Thyroid gland (tissue), 4 donors: ENCODE results near the gene ZNF674. TPM values are rescaled to one million over a fixed set of nuclear protein-coding genes. Genes with fewer than 3 reads are reported as not detected.
"Not testable (repeated sequence)": the region's sequence is repeated elsewhere in the genome, so short reads cannot be mapped to it uniquely, and the experiment has no call there.

Experiments
- DNase-seq, 2 donors: peaks; one replicate each; pipeline ENCODE4 v3.0.0-alpha.2; 2019
- H3K27ac ChIP-seq, 3 donors: fragments of 200-600 bp; sonication (generic); 1 replicate in 2 of 3; 2 replicates in 1 of 3; pipeline ENCODE4 v1.5.1; 2016 to 2019; ENCODE audit warnings: mild to moderate bottlenecking in 1 of 3, moderate library complexity in 1 of 3
- H3K27me3 ChIP-seq: fragments of 200-600 bp; sonication (generic); one replicate; pipeline ENCODE4 v1.5.1; 2019
- H3K36me3 ChIP-seq, 2 donors: fragments of 200-600 bp; sonication (generic); one replicate each; pipeline ENCODE4 v1.5.1; 2016 to 2019
- H3K4me1 ChIP-seq, 2 donors: fragments of 200-600 bp; sonication (generic); one replicate each; pipeline ENCODE4 v1.5.1; 2017 to 2019
- H3K4me3 ChIP-seq, 3 donors: fragments of 200-600 bp; sonication (generic); replicated peaks in 1 of 3; 1 replicate in 2 of 3; 2 replicates in 1 of 3; pipeline ENCODE4 v1.5.1; 2016; ENCODE audit warnings: mild to moderate bottlenecking in 1 of 3
- H3K9me3 ChIP-seq: fragments of 200-600 bp; sonication (generic); one replicate; pipeline ENCODE4 v1.5.1; 2017
- CTCF ChIP-seq, 6 experiments: fragments of 200-600 bp in 3 of 6; fragments of 450-650 bp in 3 of 6; sonication (generic) in 3 of 6; IDR thresholded peaks; one replicate each; pipeline ENCODE4 v1.5.1; 2016 to 2019; ENCODE audit warnings: antibody characterized with exemption in 6 of 6, mild to moderate bottlenecking in 2 of 6, inconsistent platforms in 1 of 6, moderate library complexity in 1 of 6
- POLR2A ChIP-seq, 2 donors: fragments of 450-650 bp; IDR thresholded peaks; one replicate each; pipeline ENCODE4 v1.6.1; 2017; ENCODE audit warnings: antibody characterized with exemption in 2 of 2, mild to moderate bottlenecking in 2 of 2, moderate library complexity in 1 of 2
- WGBS, 2 donors: methylation state at CpG; one replicate each; pipeline ENCODE4 v1.1.5; 2017; 5-methylcytosine and 5-hydroxymethylcytosine counted together
- intact Hi-C: fragments of 100-400 bp; cut with DNase I; formaldehyde crosslinking; loops from one replicate; pipeline ENCODE4 v1.15.1; 2023
- total RNA-seq, 4 donors: library from RNA; depleted of rRNA; stranded (reverse); fragments of >200 nt; gene quantifications; one replicate each; pipeline ENCODE4 v1.2.3, GENCODE V29; 2016

ZNF674 gene
- total RNA-seq, 4 donors from 2014 or later = 2.9 to 9.3 (median 6.6) TPM

GRCh38 chrX:46543441-46543840 is 1.8 kb downstream of the ZNF674 start:
- Histone ChIP-seq H3K9me3 (no peaks in the 10 kb centered on the region), H3K27me3 (no peaks in the 10 kb centered on the region), H3K27ac (no peak overlapping the region), H3K36me3 (no peaks in the 10 kb centered on the region), H3K4me3 (no peak overlapping the region), H3K4me1 (no peaks in the 10 kb centered on the region)
- intact Hi-C loops = no loop called here
- whole genome bisulfite sequencing, 2 donors = 88 to 90% methylated on average over 2 of the region's 2 CpGs
- TF ChIP-seq POLR2A (IDR thresholded peaks at IDR 0.05) = no peak
- no peak for TF ChIP-seq CTCF (IDR thresholded peaks at IDR 0.05)
- DNase-seq = no peak

GRCh38 chrX:46531442-46531841 is 13.8 kb downstream of the ZNF674 start:
- no peak overlapping the region for H3K27ac ChIP-seq
- H3K4me3 ChIP-seq = no peak overlapping the region
- no peaks in the 10 kb centered on the region for H3K27me3 ChIP-seq
- no peak for DNase-seq
- intact Hi-C loops = no loop called here
- H3K9me3 ChIP-seq = no peaks in the 10 kb centered on the region
- H3K4me1 ChIP-seq = no peaks in the 10 kb centered on the region
- WGBS, 2 donors = 87 to 89% methylated on average over 3 of the region's 3 CpGs
- TF ChIP-seq CTCF (IDR thresholded peaks at IDR 0.05) (no peak), POLR2A (IDR thresholded peaks at IDR 0.05) (no peak)
- no peaks in the 10 kb centered on the region for H3K36me3 ChIP-seq

GRCh38 chrX:46530404-46530908 is 14.8 kb downstream of the ZNF674 start:
- H3K36me3 ChIP-seq, DNase-seq, intact Hi-C loops, H3K27me3 ChIP-seq, H3K9me3 ChIP-seq, H3K27ac ChIP-seq, H3K4me1 ChIP-seq, H3K4me3 ChIP-seq: not testable (repeated sequence)
- WGBS, 2 donors = no CpG with 5 or more reads among the region's 1 CpG

- H3K4me1 ChIP-seq, H3K4me3 ChIP-seq, DNase-seq, H3K27me3 ChIP-seq, H3K27ac ChIP-seq, H3K9me3 ChIP-seq, H3K36me3 ChIP-seq, intact Hi-C loops: not testable (repeated sequence)
- 80 to 90% methylated on average over 5 to 8 of the region's 12 CpGs for WGBS, 2 donors
Measured at GRCh38 chrX:46529740-46530403, 15.3 kb downstream of the ZNF674 start.

GRCh38 chrX:46528640-46529039 is 16.6 kb downstream of the ZNF674 start:
- H3K4me3 ChIP-seq, intact Hi-C loops, DNase-seq, H3K4me1 ChIP-seq, H3K27ac ChIP-seq, H3K9me3 ChIP-seq, H3K27me3 ChIP-seq, H3K36me3 ChIP-seq: not testable (repeated sequence)
- 100% methylated on average over 1 of the region's 6 CpGs; no CpG with 5 or more reads in 1 of the 2 donors for WGBS, 2 donors

- Histone ChIP-seq H3K4me3 (no peak overlapping the region), H3K27ac (no peak overlapping the region), H3K9me3 (no peaks in the 10 kb centered on the region), H3K36me3 (peaks cover 0 to 4% of the 10 kb centered on the region in 2 donors), H3K27me3 (no peaks in the 10 kb centered on the region), H3K4me1 (no peaks in the 10 kb centered on the region)
- intact Hi-C loops = no loop called here
- no peak for DNase-seq
- no peak for TF ChIP-seq POLR2A (IDR thresholded peaks at IDR 0.05)
- no peak for TF ChIP-seq CTCF (IDR thresholded peaks at IDR 0.05)
- WGBS, 2 donors = 86 to 100% methylated on average over 1 of the region's 1 CpG
Measured at GRCh38 chrX:46506076-46506475, 39.1 kb downstream of the ZNF674 start.
